HCT116 (cell line): Measurements from ENCODE around the gene UQCRC1. TPM values are rescaled to one million over a fixed set of nuclear protein-coding genes. Genes with fewer than 3 reads are reported as not detected.
A peak's percentile ranks its signal among the peaks of the same experiment; 100 is the strongest.

Source experiments
- ATAC-seq: fragments of 200-7000 bp; cut with Tn5 transposase; 2 replicates; pipeline ENCODE4 v1.9.1; 2020; ENCODE audit warnings: mild to moderate bottlenecking, moderate library complexity
- Bru-seq: library from RNA; stranded (reverse); fragments of 400-500 nt; gene quantifications from one replicate; lab custom pipeline; 2021; lab: Mats Ljungman, UMichigan
- BruChase-seq, 2 experiments: library from RNA; stranded (reverse); fragments of 400-500 nt; gene quantifications; one replicate each; lab custom pipeline; 2021; lab: Mats Ljungman, UMichigan
- BruUV-seq: library from RNA; stranded (reverse); fragments of 400-500 nt; replicated peaks from 2 replicates; lab custom pipeline; 2021; lab: Mats Ljungman, UMichigan
- CTCF ChIA-PET: fragments of 300-600 bp; sonication (Branson Sonifier 250); formaldehyde crosslinking; loops from one replicate; lab custom pipeline; 2021; ENCODE audit warnings: antibody characterized with exemption; lab: Charles Lee
- POLR2A ChIA-PET: fragments of 300-600, 350-600 bp; sonication (Branson Sonifier 250); formaldehyde crosslinking; loops from one replicate; lab custom pipeline; 2021; ENCODE audit warnings: antibody characterized with exemption; lab: Charles Lee
- RAD21 ChIA-PET, 2 experiments: fragments of 300-600 bp; sonication (Branson Sonifier 250); formaldehyde crosslinking; loops; one replicate each; lab custom pipeline; 2023; ENCODE audit warnings: low total read pairs in 2 of 2; ENCODE audit not compliant: uncharacterized antibody in 2 of 2, unreplicated experiment in 2 of 2, low non-redundant PET in 1 of 2; lab: Charles Lee
- DNase-seq: peaks from one replicate; pipeline ENCODE4 v3.0.0-alpha.2; 2010; ENCODE audit warnings: low read depth, low spot score
- H2AFZ ChIP-seq: fragments of 200-600 bp; shearing (Covaris generic), sonication (generic); 2 replicates; pipeline ENCODE4 v1.6.1; 2017; ENCODE audit warnings: low read depth, mixed run types, mixed read lengths, antibody characterized with exemption, low read length; ENCODE audit not compliant: poor library complexity, severe bottlenecking
- H3K27ac ChIP-seq: 2 replicates; pipeline ENCODE4 v1.5.1; 2012; ENCODE audit warnings: low read depth, low read length
- H3K27me3 ChIP-seq: fragments of 200-600 bp; sonication (generic); 2 replicates; pipeline ENCODE4 v1.6.1; 2016; ENCODE audit warnings: mixed run types, low read length, mixed read lengths; ENCODE audit not compliant: insufficient read depth
- H3K36me3 ChIP-seq, 2 experiments: fragments of 200-500 bp in 1 of 2; fragments of 200-600 bp in 1 of 2; sonication (Bioruptor generic) in 1 of 2; sonication (generic) in 1 of 2; 2 replicates each; pipeline versions ENCODE4 v1.5.1 to v1.6.1; 2014 to 2016; ENCODE audit warnings: low read length in 2 of 2, inconsistent platforms in 1 of 2, mixed read lengths in 1 of 2, mixed run types in 1 of 2; ENCODE audit not compliant: insufficient read depth in 2 of 2, control insufficient read depth in 1 of 2
- H3K4me1 ChIP-seq, 2 experiments: fragments of 200-600 bp in 1 of 2; sonication (generic) in 1 of 2; 2 replicates each; pipeline versions ENCODE4 v1.5.1 to v1.6.1; 2012 to 2017; ENCODE audit warnings: low read length in 2 of 2, inconsistent platforms in 1 of 2, mild to moderate bottlenecking in 1 of 2, mixed read lengths in 1 of 2, mixed run types in 1 of 2, moderate library complexity in 1 of 2; ENCODE audit not compliant: insufficient read depth in 2 of 2, control insufficient read depth in 1 of 2
- H3K4me2 ChIP-seq: fragments of 200-600 bp; sonication (generic); 2 replicates; pipeline ENCODE4 v1.6.1; 2017; ENCODE audit warnings: mixed run types, low read length, mixed read lengths
- H3K4me3 ChIP-seq, 2 experiments: fragments of 200-600 bp in 1 of 2; sonication (generic) in 1 of 2; replicated peaks in 1 of 2; 2 replicates each; pipeline ENCODE4 v1.5.1; 2011 to 2016; ENCODE audit warnings: low read length in 2 of 2, control low read depth in 1 of 2, low read depth in 1 of 2, mild to moderate bottlenecking in 1 of 2, mixed read lengths in 1 of 2, mixed run types in 1 of 2
- H3K79me2 ChIP-seq: fragments of 200-600 bp; sonication (generic); 2 replicates; pipeline ENCODE4 v1.6.1; 2017; ENCODE audit warnings: mild to moderate bottlenecking, mixed run types, low read length, moderate library complexity, mixed read lengths; ENCODE audit not compliant: insufficient read depth
- H3K9ac ChIP-seq: fragments of 200-600 bp; sonication (generic); 2 replicates; pipeline ENCODE4 v1.6.1; 2016; ENCODE audit warnings: low read length, mixed read lengths
- H3K9me2 ChIP-seq: fragments of 200-600 bp; sonication (generic), shearing (Covaris generic); 2 replicates; pipeline ENCODE4 v1.6.1; 2017; ENCODE audit warnings: mixed run types, mild to moderate bottlenecking, moderate library complexity; ENCODE audit not compliant: insufficient read depth
- H3K9me3 ChIP-seq, 2 experiments: fragments of 200-500 bp in 1 of 2; fragments of 200-600 bp in 1 of 2; sonication (Bioruptor generic) in 1 of 2; sonication (generic) in 1 of 2; 2 replicates each; pipeline ENCODE4 v1.6.1; 2014 to 2017; ENCODE audit warnings: low read length in 2 of 2, mixed read lengths in 2 of 2, inconsistent platforms in 1 of 2, low read depth in 1 of 2, mild to moderate bottlenecking in 1 of 2, mixed run types in 1 of 2, moderate library complexity in 1 of 2; ENCODE audit not compliant: control insufficient read depth in 1 of 2, insufficient read depth in 1 of 2
- H4K20me1 ChIP-seq: fragments of 200-600 bp; sonication (generic), shearing (Covaris generic); 2 replicates; pipeline ENCODE4 v1.6.1; 2017; ENCODE audit warnings: mixed run types, mild to moderate bottlenecking, moderate library complexity; ENCODE audit not compliant: insufficient read depth
- CEBPB ChIP-seq: IDR thresholded peaks from 2 replicates; pipeline ENCODE4 v1.6.1; 2012; ENCODE audit warnings: low read depth
- EGR1 ChIP-seq: IDR thresholded peaks from 2 replicates; pipeline ENCODE4 v1.6.1; 2012; ENCODE audit warnings: low read depth
- ELF1 ChIP-seq: IDR thresholded peaks from 2 replicates; pipeline ENCODE4 v1.6.1; 2012; ENCODE audit warnings: low read depth, borderline replicate concordance
- EZH2 ChIP-seq: fragments of 200-600 bp; sonication (generic); IDR thresholded peaks from 2 replicates; pipeline ENCODE4 v1.6.1; 2017; ENCODE audit warnings: antibody characterized with exemption, mixed run types
- EZH2phosphoT487 ChIP-seq: fragments of 200-600 bp; IDR thresholded peaks from 2 replicates; pipeline ENCODE4 v1.6.1; 2018; ENCODE audit warnings: antibody characterized with exemption, borderline replicate concordance
- FOSL1 ChIP-seq: IDR thresholded peaks from 2 replicates; pipeline ENCODE4 v1.6.1; 2012; ENCODE audit warnings: low read depth
- JUND ChIP-seq: IDR thresholded peaks from 2 replicates; pipeline ENCODE4 v1.6.1; 2012
- POLR2A ChIP-seq: IDR thresholded peaks from 2 replicates; pipeline ENCODE4 v1.7.0; 2011; ENCODE audit warnings: borderline replicate concordance; ENCODE audit not compliant: insufficient read depth, insufficient read length; ENCODE audit errors: extremely low read depth
- POLR2AphosphoS5 ChIP-seq: IDR thresholded peaks from 2 replicates; pipeline ENCODE4 v1.6.1; 2011; ENCODE audit warnings: mild to moderate bottlenecking, low read depth, low read length, moderate library complexity
- RAD21 ChIP-seq: IDR thresholded peaks from 2 replicates; pipeline ENCODE4 v1.6.1; 2012; ENCODE audit warnings: low read depth, mild to moderate bottlenecking
- SIN3A ChIP-seq: IDR thresholded peaks from 2 replicates; pipeline ENCODE4 v1.6.1; 2012; ENCODE audit warnings: low read depth
- SP1 ChIP-seq: IDR thresholded peaks from 2 replicates; pipeline ENCODE4 v1.6.1; 2012; ENCODE audit warnings: low read depth
- TCF7L2 ChIP-seq: IDR thresholded peaks from 2 replicates; pipeline ENCODE4 v1.7.0; 2011; ENCODE audit warnings: borderline replicate concordance, inconsistent platforms; ENCODE audit not compliant: insufficient read depth, insufficient read length; ENCODE audit errors: extremely low read depth
- YY1 ChIP-seq: IDR thresholded peaks from 2 replicates; pipeline ENCODE4 v1.6.1; 2011; ENCODE audit warnings: low read length, low read depth, moderate library complexity, mild to moderate bottlenecking; ENCODE audit not compliant: insufficient replicate concordance; ENCODE audit errors: extremely low read depth
- ZFX ChIP-seq: fragments of 450-650 bp; IDR thresholded peaks from 2 replicates; pipeline ENCODE4 v1.6.1; 2017
- ZNF274 ChIP-seq: fragments of 200-500 bp; sonication (Bioruptor generic); IDR thresholded peaks from 2 replicates; pipeline ENCODE4 v1.6.1; 2014; ENCODE audit warnings: mild to moderate bottlenecking, low read depth, low read length, inconsistent platforms
- intact Hi-C: fragments of 100-400 bp; cut with micrococcal nuclease; formaldehyde crosslinking; loops from 2 replicates; pipeline ENCODE4 v1.10.0; 2022
- long read RNA-seq: library from polyadenylated mRNA; unstranded; transcript quantifications from one replicate; pipeline ENCODE4 v2.0.0, GENCODE V29; 2021; ENCODE audit not compliant: unreplicated experiment
- polyA plus RNA-seq: library from polyadenylated mRNA; unstranded; fragments of >200 nt; gene quantifications from 2 replicates; pipeline ENCODE4 v1.2.1, GENCODE V29; 2012; ENCODE audit warnings: missing spikeins
- total RNA-seq: library from RNA; stranded (reverse); gene quantifications from one replicate; pipeline ENCODE4 v1.2.1, GENCODE V29; 2021; ENCODE audit not compliant: unreplicated experiment
- TF ChIP-seq, protein P1 (sequence below): IDR thresholded peaks from 2 replicates; pipeline ENCODE4 v1.6.1; 2012
- TF ChIP-seq, protein P2 (sequence below), 3 experiments: fragments of 200-600 bp in 1 of 3; sonication (generic) in 1 of 3; IDR thresholded peaks in 2 of 3; conservative IDR thresholded peaks in 1 of 3; 2 replicates each; pipeline ENCODE4 v1.5.1; 2012 to 2017; ENCODE audit warnings: low read depth in 2 of 3, low read length in 2 of 3, antibody characterized with exemption in 1 of 3, borderline replicate concordance in 1 of 3, control low read depth in 1 of 3, mild to moderate bottlenecking in 1 of 3, mixed read lengths in 1 of 3, mixed run types in 1 of 3, moderate library complexity in 1 of 3; ENCODE audit not compliant: insufficient read depth in 1 of 3
- TF ChIP-seq, protein P3 (sequence below): IDR thresholded peaks from 2 replicates; pipeline ENCODE4 v1.6.1; 2011; ENCODE audit warnings: mild to moderate bottlenecking, low read length, moderate library complexity; ENCODE audit not compliant: insufficient replicate concordance; ENCODE audit errors: extremely low read depth
- TF ChIP-seq, protein P4 (sequence below): IDR thresholded peaks from 2 replicates; pipeline ENCODE4 v1.6.1; 2012

UQCRC1 gene
- 318 TPM for total RNA-seq
- polyA plus RNA-seq = 452 and 551 TPM in 2 replicates
- percentile 76 among the genes with signal in this experiment for Bru-seq, nascent RNA
- BruChase-seq, experiment 1, labeled RNA remaining after a 6-hour chase = percentile 92 among the genes with signal in this experiment
- BruChase-seq, experiment 2, labeled RNA remaining after a 2-hour chase = percentile 84 among the genes with signal in this experiment
- long read RNA-seq, transcript UQCRC1-201 (13 exons, 1,985 nt) = major isoform, 809 of 1,047 reads
- long read RNA-seq, partial matches to known transcripts = 134 of 1,047 reads
- long read RNA-seq, other reads (novel, unspliced or antisense) = 100 of 1,047 reads

DNA sequence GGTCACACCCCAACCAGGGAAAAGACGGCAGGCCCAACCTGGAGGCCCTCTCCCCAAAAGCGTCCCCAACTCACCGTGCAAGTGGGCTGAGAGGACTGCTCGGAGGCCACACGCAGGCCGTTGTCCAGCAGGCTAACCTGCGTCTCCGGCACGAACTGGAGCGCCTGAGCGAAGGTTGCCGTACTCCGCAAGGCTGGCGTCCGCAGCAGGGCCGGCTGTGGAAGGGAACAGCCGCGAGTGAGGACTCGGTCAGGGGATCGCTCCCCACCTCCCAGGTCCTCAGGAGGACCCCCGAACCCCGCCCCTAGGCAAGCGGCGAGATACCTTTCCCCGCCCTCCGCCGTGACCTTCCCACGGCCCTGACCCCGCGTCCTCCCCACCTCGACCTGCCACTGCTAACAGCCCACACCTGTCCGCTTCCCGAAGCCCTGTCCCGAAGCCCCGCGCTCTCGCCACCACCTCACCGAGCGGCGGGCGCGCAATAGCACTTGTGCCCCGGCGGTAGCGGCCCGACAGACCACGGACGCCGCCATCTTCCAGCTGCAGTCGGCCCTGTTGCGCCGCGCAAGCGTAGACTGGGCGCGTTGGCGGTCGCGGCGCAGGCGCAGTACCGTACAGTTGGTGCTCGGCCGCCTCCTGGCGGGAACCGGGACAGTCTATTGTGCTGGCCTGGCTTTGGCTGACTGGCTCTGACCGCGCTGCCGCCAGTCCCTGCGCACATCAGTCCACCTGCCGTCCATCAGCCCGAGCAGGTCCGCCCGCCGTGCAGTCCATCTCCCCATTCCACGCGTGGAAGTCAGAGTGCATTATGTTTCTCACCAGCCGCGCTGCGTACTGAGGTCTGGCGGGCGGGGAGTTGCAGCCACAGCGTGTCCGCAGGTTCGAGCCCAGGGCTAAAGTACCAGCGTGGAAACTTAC, at the start of gene UQCRC1:
TSS of gene UQCRC1 (minus strand) at position 559 of the 918 bp plus-strand sequence. CDS start at position 533, 26 bp downstream.
- peak within 1 kb of the TSS; percentile 81 to 84 for H3K4me3 ChIP-seq
- H3K79me2 ChIP-seq = peaks cover 38% of the 10 kb centered on the region
- ChIA-PET RAD21 (no interaction called here), POLR2A (interaction anchor here (1.6 kb wide), 1 partner anchor 26 kb away, joined by 3 read pairs; the partner anchor contains the start of gene SLC26A6), CTCF (interaction anchor here (0.8 to 1.0 kb wide), 2 partner anchors 26 to 208 kb away, joined by 3 read pairs; partner anchors contain the start of gene SLC26A6)
- H2AFZ ChIP-seq = peak within 1 kb of the TSS; percentile 74
- no peaks in the 10 kb centered on the region for H3K9me2 ChIP-seq
- H3K36me3 ChIP-seq = peaks cover 15 to 32% of the 10 kb centered on the region in 2 experiments; a peak in 3 of 4 replicates
- no peaks in the 10 kb centered on the region for H4K20me1 ChIP-seq
- DNase-seq (peak; percentile 81), ATAC-seq (peak; percentile 99)
- intact Hi-C loops = loop anchor here (5.0 kb wide), 1 partner anchor 52 kb away; the partner anchor contains the start of gene PFKFB4
- peak within 1 kb of the TSS; percentile 72 for H3K27ac ChIP-seq
- no peaks in the 10 kb centered on the region for H3K27me3 ChIP-seq
- BruUV-seq = no TSS peak
- H3K4me1 ChIP-seq = peaks cover 2 to 19% of the 10 kb centered on the region in 2 experiments; a peak in 2 of 4 replicates
- no peaks in the 10 kb centered on the region for H3K9me3 ChIP-seq
- peak within 1 kb of the TSS; percentile 84 for H3K4me2 ChIP-seq
- H3K9ac ChIP-seq = peak within 1 kb of the TSS; percentile 92
- TF ChIP-seq RAD21 (peak; percentile 56), EGR1 (peak; percentile 89), POLR2A (peak; percentile 93), SP1 (no peak), ELF1 (no peak), YY1 (peak; percentile 93), EZH2phosphoT487 (no peak), JUND (no peak), ZNF274 (no peak), POLR2AphosphoS5 (peak; percentile 96), FOSL1 (no peak), EZH2 (no peak), CEBPB (no peak), TCF7L2 (peak; percentile 10), ZFX (peak; percentile 80; the same call in 1 of the 2 replicates), SIN3A (no peak; the same call in 1 of the 2 replicates)
- TF ChIP-seq, protein P1, sequence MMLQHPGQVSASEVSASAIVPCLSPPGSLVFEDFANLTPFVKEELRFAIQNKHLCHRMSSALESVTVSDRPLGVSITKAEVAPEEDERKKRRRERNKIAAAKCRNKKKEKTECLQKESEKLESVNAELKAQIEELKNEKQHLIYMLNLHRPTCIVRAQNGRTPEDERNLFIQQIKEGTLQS = no peak
- TF ChIP-seq, protein P2, sequence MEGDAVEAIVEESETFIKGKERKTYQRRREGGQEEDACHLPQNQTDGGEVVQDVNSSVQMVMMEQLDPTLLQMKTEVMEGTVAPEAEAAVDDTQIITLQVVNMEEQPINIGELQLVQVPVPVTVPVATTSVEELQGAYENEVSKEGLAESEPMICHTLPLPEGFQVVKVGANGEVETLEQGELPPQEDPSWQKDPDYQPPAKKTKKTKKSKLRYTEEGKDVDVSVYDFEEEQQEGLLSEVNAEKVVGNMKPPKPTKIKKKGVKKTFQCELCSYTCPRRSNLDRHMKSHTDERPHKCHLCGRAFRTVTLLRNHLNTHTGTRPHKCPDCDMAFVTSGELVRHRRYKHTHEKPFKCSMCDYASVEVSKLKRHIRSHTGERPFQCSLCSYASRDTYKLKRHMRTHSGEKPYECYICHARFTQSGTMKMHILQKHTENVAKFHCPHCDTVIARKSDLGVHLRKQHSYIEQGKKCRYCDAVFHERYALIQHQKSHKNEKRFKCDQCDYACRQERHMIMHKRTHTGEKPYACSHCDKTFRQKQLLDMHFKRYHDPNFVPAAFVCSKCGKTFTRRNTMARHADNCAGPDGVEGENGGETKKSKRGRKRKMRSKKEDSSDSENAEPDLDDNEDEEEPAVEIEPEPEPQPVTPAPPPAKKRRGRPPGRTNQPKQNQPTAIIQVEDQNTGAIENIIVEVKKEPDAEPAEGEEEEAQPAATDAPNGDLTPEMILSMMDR (IDR thresholded peaks at IDR 0.05 in 2 of 3, conservative IDR thresholded peaks at IDR 0.05 in 1 of 3; ENCODE audit: borderline replicate concordance in 1 of 3, insufficient read depth in 1 of 3, low read depth in 2 of 3, low read length in 2 of 3) = peak; percentile 44 to 61 (median 53); a peak in 5 of 6 replicates
- TF ChIP-seq, protein P3, sequence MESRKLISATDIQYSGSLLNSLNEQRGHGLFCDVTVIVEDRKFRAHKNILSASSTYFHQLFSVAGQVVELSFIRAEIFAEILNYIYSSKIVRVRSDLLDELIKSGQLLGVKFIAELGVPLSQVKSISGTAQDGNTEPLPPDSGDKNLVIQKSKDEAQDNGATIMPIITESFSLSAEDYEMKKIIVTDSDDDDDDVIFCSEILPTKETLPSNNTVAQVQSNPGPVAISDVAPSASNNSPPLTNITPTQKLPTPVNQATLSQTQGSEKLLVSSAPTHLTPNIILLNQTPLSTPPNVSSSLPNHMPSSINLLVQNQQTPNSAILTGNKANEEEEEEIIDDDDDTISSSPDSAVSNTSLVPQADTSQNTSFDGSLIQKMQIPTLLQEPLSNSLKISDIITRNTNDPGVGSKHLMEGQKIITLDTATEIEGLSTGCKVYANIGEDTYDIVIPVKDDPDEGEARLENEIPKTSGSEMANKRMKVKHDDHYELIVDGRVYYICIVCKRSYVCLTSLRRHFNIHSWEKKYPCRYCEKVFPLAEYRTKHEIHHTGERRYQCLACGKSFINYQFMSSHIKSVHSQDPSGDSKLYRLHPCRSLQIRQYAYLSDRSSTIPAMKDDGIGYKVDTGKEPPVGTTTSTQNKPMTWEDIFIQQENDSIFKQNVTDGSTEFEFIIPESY = no peak
- TF ChIP-seq, protein P4, sequence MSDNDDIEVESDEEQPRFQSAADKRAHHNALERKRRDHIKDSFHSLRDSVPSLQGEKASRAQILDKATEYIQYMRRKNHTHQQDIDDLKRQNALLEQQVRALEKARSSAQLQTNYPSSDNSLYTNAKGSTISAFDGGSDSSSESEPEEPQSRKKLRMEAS = peak; percentile 33; the same call in 1 of the 2 replicates
